ENCODE data around the gene STRBP. TPM values are rescaled to one million over a fixed set of nuclear protein-coding genes. Genes with fewer than 3 reads are reported as not detected.

Gene STRBP
- total RNA-seq, 1 donor from 2014 or later = 29.8 TPM

Other genes with a start within 250 kb of the STRBP start
- 7.8 TPM for gene GPR21, start 234.9 kb downstream of the STRBP start, total RNA-seq
- gene CRB2, start 87.6 kb upstream of the STRBP start, total RNA-seq = 0.05 TPM